GM19023 (cell line): ENCODE data around the gene NUDT8.
"Not testable (repeated sequence)": the region's sequence is repeated elsewhere in the genome, so short reads cannot be mapped to it uniquely, and the experiment has no call there.

ENCODE experiments used
- ATAC-seq: cut with Tn5 transposase; IDR thresholded peaks from one replicate; pipeline ENCODE4 v1.9.1; 2021; ENCODE audit warnings: mild to moderate bottlenecking, moderate library complexity; ENCODE audit not compliant: unreplicated experiment

NUDT8 gene

DNA sequence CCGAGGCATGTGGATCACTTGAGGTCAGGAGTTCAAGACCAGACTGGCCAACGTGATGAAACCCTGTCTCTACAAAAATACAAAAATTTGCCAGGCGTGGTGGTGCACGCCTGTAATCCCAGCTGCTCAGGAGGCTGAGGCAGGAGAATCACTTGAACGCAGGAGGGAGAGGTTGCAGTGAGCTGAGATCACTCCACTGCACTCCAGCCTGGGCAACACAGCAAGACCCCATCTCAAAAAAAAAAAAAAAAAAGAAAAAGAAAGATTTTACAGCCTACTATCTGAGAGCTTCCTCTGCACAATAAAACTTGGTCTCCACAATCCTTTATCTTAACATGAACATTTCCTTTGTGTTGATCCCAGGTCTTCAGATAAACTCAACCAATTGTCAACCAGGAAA lies 31.0 kb upstream of the NUDT8 start:
- not testable (repeated sequence) for ATAC-seq

DNA sequence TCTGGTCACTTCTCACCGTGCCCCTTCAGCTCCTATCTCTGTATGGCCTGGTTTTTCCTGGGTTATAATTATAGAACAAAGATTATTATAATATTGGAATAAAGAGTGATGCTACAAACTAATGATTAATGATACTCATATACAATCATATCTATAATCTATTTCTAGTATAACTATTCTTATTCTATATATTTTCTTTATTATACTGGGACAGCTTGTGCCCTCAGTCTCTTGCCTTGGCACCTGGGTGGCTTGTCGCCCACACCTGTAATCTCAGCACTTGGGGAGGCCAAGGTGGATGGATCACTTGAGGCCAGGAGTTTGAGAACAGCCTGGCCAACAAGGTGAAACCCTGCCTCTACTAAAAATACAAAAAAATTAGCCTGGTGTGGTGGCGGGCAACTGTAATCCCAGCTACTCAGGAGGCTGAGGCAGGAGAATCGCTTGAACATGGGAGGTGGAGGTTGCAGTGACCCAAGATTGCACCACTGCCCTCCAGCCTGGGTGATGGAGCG lies 30.0 kb upstream of the NUDT8 start:
- not testable (repeated sequence) for ATAC-seq

DNA sequence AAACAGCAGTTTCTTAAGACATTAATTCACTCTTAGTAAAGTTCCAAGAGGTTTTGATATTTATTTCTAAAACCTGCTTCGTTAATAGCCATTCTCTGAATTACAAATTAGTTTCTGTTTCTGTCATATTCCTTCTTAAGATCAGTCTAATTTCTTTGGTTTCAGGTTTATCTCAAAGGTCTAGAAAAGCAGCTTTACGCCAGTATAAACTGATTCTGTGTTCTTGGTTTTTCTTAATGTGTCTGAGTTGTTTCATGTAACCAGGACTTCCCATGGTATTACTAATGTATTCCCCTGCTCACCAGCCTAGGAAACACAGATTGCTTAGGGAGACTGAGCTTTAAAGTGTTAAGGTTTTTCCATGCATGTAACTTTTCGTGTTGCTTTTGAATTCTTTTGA lies 27.6 kb upstream of the NUDT8 start:
- ATAC-seq = no peak

- no peak for ATAC-seq
Observed at GRCh38 chr11:67656278-67656922, 26.7 kb upstream of the NUDT8 start.

GRCh38 chr11:67654225-67654624 lies 24.5 kb upstream of the NUDT8 start:
- no peak for ATAC-seq

- ATAC-seq = no peak
Observed at GRCh38 chr11:67652965-67653845, 23.5 kb upstream of the NUDT8 start.

- ATAC-seq = no peak
Observed at GRCh38 chr11:67651976-67652781, 22.4 kb upstream of the NUDT8 start.

DNA sequence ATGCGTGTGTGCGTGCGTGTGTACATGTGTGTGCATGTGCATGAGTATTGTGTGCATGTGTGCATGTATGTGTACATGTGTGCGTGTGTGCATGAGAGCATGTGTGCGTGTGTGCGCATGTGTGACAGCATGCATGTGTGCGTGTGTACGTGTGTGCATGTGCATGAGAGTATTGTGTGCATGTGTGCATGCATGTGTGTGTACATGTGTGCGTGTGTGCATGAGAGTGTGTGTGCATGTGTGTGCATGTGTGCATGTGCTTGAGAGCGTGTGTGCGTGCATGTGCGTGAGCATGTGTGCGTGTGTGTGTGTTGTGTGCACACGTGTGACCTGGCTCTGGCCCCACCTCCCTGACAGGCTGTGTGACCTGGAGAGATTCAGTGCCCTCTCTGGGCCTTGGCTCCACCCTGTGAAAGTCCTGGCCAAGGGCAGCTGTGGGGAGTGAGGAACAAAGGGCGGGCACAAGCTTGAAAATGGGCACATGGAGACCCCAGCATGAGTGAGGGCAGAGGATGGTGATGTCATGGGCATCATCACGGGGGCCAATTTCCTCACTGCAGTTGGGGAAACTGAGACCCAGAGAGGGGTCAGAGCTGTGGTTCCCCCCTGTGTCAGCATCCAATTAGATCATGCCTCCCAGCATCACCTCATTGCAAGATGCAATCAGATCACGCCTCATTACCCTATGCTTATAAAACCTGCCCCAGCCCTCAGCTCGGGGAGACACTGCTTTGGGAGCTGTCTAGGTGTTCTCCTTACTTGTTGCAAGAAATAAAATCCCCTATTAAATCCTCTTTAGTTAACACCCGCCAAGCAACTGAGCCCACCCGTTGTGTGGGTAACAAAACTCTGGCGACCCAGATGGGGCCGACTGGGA lies 20.1 kb upstream of the NUDT8 start:
- ATAC-seq = no peak

DNA sequence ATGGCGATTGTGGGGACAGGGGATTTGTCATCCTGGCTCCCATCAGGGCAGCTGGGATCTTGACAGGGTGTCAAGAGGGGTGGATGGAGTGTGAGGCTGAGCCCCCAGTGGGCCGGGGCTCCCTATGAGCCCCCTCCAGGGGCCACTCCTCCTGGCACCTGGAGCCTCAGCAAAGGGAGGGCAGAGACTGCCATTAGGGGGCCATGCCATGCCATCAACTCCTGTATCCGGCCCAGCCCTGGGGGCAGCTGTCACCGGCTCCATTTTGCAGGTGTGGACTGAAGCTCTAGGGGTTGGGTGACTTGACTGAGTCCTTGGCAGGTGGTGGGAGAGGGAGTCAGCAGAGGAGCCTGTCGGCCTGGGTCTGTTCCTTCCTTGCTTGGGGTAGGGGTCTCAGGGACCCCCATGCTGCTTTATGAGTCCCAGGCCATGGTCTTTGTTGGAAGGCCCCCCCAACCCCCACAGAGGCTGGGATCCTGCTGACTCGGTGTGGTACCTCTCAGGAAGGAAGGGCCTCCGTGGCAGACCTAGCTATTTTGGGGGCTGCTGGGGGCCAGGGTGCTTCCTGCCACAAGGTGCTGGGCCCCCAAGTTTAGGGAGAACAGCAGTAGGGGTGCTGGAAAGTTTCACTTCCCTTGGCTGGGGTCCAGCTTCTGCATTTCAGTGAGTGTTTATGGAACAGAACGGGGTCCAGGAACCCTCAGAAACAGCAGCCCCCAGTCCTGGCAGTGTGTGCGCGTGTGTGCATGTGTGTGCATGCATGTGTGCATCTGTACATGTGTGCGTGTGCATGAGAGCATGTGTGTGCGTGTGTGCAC lies 19.3 kb upstream of the NUDT8 start:
- no peak for ATAC-seq

GRCh38 chr11:67648140-67648795 lies 18.5 kb upstream of the NUDT8 start:
- ATAC-seq = no peak

DNA sequence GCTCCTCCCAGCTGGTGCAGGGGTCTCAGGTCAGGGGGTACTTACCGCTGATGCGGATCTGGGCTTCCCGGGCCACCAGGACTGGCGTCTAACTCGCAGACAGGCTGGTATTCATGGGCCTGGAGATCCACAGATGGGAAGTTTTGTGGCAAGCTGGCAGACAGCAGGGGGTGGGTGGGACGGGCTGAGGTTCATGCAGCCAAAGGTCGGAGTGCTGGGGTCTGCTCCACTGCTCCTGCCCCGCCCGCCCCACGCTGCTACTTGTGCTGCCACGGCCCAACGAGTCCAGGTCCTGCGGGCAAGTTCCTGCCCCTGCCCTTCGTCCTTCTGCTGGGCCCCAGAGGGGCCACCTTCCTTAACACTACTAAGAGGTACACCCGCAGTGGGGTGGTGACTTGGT lies 17.7 kb upstream of the NUDT8 start:
- ATAC-seq = no peak

DNA sequence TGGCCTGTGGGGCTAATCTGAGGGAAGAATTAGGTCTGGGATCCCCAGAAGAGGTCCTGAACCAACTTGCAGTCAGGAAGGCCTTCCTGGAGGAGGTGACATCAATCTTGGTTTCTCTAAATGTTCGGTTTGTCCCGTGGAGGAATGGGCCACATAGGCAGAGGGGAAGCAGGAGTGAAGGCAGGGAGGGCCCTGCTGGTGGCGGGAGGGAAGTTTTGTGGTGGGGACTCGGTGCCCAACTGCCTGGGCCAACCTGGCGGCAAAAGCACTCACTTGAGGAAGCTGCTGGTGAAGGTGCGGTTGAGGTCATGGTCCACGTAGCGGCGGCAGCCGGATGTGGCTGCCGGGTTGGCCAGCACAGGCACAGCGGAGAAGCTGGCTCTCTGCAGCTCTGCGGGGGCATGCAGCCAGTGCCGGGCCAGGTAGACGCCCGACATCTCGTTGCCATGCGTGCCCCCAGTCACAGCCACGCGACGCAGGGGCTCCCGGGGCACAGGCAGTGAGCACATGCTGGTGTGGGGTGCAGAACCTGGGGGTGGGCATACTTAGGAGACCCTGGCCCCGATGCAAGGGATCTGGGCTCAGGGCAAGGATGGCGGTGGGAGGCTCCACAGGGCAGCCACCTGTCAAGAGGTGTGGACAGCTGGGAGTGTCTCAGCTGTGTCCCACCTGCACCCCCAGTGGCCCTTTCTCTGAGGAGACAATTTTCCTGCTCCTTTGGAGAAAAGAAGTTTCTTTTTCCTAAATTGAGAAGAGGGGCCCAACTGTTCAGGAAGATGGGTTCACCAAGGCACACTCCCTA lies 17.0 kb upstream of the NUDT8 start:
- no peak for ATAC-seq

DNA sequence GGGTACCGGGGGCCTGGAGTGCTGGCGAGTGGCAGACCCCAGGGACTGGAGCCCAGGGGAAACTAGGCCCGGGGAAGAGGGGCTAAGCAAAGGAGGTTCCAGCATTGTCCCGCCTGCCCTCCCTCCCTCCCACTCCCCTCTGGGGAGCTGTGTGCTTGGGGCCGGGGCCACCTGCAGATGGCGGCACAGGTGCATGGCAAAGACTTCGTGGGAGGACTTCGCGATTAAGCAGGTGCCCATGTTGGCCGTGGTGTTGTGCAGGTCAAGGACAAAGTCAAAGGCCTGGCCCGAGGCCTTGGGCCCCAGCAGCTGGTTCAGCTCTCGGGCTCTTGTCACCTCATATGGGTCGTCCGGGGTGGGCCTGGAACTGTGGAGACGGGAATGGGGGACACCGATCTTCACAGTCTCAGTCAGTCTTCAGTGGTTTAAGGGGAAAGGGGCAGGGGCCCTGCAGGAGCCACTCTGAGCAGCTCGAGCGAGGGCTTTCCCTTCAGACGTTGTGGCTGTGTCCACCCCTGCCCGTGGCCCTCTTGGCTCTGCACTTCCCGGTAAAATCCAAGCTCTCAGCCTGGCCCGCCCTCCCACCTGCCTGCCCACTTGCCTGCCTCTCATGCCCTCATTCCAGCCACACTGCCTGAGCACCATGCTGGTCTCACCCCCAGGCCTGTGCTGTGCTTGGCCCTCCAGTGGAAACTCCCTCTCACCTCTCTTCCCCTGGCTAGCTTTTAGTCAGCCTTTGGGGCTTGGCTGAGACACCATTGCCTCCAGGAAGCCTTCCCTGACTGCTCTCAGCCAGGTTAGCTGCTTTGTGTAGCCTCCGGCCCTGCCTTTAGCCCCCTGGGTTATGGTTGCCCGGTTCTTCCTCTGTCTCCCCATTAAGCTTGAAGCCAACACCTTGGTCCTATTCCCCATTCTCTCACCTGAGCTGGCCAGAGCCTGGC lies 16.1 kb upstream of the NUDT8 start:
- ATAC-seq = no peak

- ATAC-seq = no peak
Observed at GRCh38 chr11:67644472-67645418, 15.0 kb upstream of the NUDT8 start.

DNA sequence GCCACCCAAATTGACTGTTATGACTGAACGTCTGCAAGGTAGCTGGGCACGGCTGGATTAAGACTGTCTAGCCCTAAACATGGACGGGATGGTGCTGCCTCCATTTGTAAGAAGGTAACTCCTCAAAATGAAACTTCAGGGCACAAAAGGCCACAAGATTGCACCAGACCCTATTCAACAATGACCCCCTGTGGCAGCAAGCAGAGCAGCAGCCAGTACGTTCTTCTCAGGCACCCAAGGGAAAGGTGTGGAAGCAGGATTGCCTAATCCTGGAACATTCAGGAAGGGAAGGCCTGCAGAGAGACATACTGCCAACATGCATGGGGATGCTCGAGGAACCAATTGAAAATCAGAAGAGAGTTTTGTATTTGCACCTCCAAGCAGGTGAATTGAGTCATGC lies 14.3 kb upstream of the NUDT8 start:
- no peak for ATAC-seq
